AG04449 (cell line): Measurements from ENCODE around the gene KRTAP10-5.
"Not testable (repeated sequence)": the region's sequence is repeated elsewhere in the genome, so short reads cannot be mapped to it uniquely, and the experiment has no call there.

ENCODE experiments used
- CTCF ChIA-PET: fragments of 350-600 bp; formaldehyde crosslinking; extraction: SDS; loops from one replicate; lab custom pipeline; 2021; ENCODE audit warnings: antibody characterized with exemption; lab: Yijun Ruan, JAX
- POLR2A ChIA-PET: fragments of 400-600, 350-600 bp; formaldehyde crosslinking; extraction: SDS; loops from one replicate; lab custom pipeline; 2020; ENCODE audit warnings: antibody characterized with exemption, inconsistent platforms; lab: Yijun Ruan, JAX
- DNase-seq: peaks from one replicate; pipeline ENCODE4 v3.0.0-alpha.2; 2010; ENCODE audit warnings: low read depth, low spot score
- H3K4me3 ChIP-seq: 2 replicates; pipeline ENCODE4 v1.5.1; 2011; ENCODE audit warnings: low read depth, mild to moderate bottlenecking, control low read depth, low read length
- TF ChIP-seq, protein P1 (sequence below): IDR thresholded peaks from one replicate; pipeline ENCODE4 v1.5.1; 2011; ENCODE audit warnings: mild to moderate bottlenecking, moderate library complexity, low read length, control low read depth, inconsistent platforms; ENCODE audit not compliant: insufficient read depth; ENCODE audit errors: missing control alignments

The KRTAP10-5 gene, protein sequence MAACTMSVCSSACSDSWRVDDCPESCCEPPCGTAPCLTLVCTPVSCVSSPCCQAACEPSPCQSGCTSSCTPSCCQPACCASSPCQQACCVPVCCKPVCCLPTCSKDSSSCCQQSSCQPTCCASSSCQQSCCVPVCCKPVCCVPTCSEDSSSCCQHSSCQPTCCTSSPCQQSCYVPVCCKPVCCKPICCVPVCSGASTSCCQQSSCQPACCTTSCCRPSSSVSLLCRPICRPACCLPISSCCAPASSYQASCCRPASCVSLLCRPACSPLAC

DNA sequence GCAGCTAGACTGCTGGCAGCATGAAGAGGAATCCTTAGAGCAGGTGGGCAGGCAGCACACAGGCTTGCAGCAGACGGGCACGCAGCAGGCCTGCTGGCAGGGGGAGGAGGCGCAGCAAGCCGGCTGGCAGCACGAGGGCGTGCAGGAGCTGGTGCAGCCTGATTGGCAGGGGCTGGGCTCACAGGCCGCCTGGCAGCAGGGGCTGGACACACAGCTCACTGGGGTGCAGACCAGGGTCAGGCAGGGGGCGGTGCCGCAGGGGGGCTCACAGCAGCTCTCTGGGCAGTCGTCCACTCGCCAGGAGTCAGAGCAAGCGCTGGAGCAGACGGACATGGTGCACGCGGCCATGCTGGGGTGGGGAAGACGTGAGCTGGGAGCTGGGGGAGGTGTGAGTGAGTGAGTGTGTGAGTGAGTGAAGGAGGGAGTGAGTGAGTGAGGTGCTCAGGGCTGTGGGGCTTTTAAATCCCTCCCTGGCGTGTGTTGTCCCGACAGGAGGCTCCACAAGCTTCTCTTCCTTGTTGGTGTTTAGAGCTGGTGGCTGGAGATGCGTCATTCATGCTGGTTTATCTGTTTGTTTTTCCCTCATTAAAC lies at the start of gene KRTAP10-5:
Gene KRTAP10-5, minus strand, starts transcription at position 374 of the 591 bp plus-strand sequence. Its CDS starts 26 bp downstream, at position 348.
- H3K4me3 ChIP-seq, CTCF ChIA-PET, DNase-seq, POLR2A ChIA-PET: not testable (repeated sequence)

DNA sequence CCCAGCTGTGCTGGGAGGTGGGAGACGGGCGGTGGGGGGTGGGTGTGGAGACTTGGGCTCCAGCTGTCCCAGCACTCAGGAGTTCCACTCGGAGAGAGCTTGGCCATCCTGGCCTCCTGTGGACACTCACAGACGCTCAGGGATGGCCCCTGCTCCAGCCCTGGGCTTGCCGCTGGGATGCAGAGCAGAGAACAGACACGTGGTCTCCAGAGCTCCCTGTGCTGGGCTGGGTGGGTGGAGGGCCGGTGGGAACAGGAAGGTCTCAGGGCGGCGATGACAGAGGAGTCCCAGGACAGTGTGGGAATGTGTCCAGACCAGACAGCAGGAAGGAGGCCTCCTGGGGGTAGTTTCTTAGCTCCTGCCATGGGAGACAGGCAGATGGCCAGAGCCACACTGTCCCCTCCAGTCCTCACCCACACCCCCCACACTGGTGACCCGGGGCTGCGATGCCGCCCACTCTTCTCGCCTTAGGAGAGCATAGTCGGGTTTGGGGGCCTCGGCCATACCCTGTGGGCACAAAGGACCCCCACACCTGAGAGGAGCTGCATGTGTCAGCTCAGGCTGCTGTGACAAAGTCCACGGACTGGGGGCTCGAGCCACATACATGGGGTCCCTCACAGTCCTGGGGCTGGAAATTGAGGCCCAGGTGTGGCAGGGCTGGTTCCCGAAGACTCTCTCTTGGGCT lies 48.4 kb upstream of the KRTAP10-5 start:
- no peak for DNase-seq
- ChIA-PET POLR2A (no interaction called here), CTCF (no interaction called here)
- TF ChIP-seq, protein P1, sequence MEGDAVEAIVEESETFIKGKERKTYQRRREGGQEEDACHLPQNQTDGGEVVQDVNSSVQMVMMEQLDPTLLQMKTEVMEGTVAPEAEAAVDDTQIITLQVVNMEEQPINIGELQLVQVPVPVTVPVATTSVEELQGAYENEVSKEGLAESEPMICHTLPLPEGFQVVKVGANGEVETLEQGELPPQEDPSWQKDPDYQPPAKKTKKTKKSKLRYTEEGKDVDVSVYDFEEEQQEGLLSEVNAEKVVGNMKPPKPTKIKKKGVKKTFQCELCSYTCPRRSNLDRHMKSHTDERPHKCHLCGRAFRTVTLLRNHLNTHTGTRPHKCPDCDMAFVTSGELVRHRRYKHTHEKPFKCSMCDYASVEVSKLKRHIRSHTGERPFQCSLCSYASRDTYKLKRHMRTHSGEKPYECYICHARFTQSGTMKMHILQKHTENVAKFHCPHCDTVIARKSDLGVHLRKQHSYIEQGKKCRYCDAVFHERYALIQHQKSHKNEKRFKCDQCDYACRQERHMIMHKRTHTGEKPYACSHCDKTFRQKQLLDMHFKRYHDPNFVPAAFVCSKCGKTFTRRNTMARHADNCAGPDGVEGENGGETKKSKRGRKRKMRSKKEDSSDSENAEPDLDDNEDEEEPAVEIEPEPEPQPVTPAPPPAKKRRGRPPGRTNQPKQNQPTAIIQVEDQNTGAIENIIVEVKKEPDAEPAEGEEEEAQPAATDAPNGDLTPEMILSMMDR: no peak
- no peak overlapping the region for H3K4me3 ChIP-seq

DNA sequence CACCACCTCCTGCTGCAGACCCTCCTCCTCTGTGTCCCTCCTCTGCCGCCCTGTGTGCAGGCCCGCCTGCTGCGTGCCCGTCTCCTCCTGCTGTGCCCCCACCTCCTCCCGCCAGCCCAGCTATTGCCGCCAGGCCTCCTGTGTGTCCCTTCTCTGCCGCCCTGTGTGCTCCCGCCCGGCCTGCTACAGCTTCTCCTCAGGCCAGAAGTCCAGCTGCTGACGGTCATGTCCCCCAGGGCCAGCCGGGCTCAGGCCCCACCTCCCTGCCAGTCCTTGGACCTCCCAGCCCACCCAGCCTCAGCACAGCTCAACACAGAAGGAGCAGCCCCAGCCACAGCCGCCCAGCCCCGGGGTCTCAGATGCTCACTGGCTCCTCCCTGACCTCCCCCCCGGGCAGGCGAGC lies 47.4 kb upstream of the KRTAP10-5 start:
- POLR2A ChIA-PET, H3K4me3 ChIP-seq, CTCF ChIA-PET, DNase-seq: not testable (repeated sequence)

DNA sequence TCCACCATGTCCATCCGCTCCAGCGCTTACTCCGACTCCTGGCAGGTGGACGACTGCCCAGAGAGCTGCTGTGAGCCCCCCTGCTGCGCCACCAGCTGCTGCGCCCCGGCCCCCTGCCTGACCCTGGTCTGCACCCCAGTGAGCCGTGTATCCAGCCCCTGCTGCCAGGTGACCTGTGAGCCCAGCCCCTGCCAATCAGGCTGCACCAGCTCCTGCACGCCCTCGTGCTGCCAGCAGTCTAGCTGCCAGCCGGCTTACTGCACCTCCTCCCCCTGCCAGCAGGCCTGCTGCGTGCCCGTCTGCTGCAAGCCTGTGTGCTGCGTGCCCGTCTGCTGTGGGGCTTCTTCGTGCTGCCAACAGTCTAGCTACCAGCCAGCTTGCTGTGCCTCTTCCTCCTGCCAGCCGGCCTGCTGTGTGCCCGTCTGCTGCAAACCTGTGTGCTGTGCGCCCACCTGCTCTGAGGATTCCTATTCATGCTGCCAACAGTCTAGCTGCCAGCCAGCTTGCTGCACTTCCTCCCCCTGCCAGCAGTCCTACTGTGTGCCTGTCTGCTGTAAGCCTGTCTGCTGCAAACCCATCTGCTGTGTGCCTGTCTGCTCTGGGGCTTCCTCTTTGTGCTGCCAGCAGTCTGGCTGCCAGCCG lies 46.9 kb upstream of the KRTAP10-5 start:
- CTCF ChIA-PET, H3K4me3 ChIP-seq, POLR2A ChIA-PET, DNase-seq: not testable (repeated sequence)

DNA sequence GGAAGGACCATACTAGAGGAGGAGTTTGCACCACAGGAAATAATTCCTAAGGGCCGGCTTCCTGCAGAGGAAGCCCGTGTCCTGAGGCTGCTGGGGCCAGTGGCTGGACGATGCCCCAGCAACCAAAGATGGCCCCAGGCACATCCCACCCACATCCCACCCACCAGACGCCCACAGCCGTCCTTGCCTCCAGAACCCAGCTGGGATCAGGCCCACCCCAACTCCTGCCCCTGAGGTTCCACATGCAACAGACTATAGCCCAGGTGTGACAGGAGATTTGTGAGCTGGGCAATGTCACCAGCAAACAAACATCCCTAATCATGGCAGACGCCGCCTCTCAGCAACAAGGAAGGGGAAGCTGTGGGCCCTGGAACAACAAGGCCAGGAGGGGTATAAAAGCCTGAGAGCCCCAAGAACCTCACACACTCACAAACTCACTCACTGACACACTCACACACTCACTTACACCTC lies 46.3 kb upstream of the KRTAP10-5 start, which contains the start of gene KRTAP10-9:
Gene KRTAP10-9, plus strand, starts transcription at position 421 of the 471 bp plus-strand sequence. CDS start 79 bp downstream, outside the sequence.
- CTCF ChIA-PET: no interaction called here
- no peak within 1 kb of the TSS for H3K4me3 ChIP-seq
- POLR2A ChIA-PET: no interaction called here
- TF ChIP-seq, protein P1: no peak
- no peak for DNase-seq

DNA sequence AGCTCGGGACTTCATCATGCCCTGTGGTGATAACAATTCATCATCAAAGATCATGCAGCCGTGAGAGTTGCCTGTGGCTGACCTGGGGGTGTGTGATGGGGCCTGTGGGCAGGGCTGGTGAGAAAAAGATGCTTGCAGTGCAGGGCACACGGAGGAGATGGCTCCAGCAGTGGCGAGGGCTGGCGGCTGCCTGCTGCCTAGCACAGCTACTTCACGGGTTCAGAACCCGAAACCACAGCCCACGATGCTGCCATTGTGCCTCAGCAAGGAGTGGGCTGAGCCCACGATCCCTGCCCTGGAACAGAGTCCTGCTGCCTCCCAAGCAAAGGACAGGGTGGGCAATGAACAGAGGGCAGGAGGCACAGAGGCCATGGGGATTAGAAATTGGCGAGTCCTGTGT lies 45.9 kb upstream of the KRTAP10-5 start:
- POLR2A ChIA-PET: no interaction called here
- DNase-seq: no peak
- TF ChIP-seq, protein P1: no peak
- CTCF ChIA-PET: no interaction called here
- no peak overlapping the region for H3K4me3 ChIP-seq

DNA sequence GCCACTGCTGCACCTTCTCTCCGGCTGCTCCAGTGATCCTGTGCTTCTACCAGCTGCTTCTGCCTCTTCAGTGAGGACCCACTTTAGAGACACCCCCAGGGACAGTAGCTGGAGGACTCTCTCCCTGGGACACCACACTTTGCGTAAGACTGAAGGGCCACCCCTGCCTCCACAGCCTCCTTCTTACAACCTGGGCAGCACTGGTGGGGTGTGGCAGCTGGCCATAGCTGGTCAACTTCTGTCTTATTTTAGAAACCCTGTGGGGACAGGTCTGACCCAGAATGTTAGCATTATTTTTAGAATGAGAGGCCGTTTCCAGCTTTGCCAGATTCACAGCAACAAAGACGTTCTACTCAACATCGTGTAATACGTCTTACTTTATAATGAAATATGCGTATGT lies 45.4 kb upstream of the KRTAP10-5 start:
- no peak overlapping the region for H3K4me3 ChIP-seq
- TF ChIP-seq, protein P1: no peak
- POLR2A ChIA-PET: no interaction called here
- CTCF ChIA-PET: no interaction called here
- no peak for DNase-seq
